ENCODE results near the gene FHL2. TPM values are rescaled to one million over a fixed set of nuclear protein-coding genes. Genes with fewer than 3 reads are reported as not detected.

FHL2 gene
- polyA plus RNA-seq, 1 donor (not counting 4 experiments of a cell fraction or from before 2014, with no cell fraction given), result 132 TPM

GRCh38 chr2:105403241-105403782 lies 4.5 kb upstream of the FHL2 start:
- Histone ChIP-seq H3K9me3 (ENCODE audit: control insufficient read depth, low read depth, low read length) (no peaks in the 10 kb centered on the region), H3K27ac (ENCODE audit: control insufficient read depth, insufficient read depth, low read length) (peak overlapping the region; percentile 94), H3K9ac (ENCODE audit: control insufficient read depth, extremely low read depth, insufficient read depth, low read length) (peak overlapping the region; percentile 78), H4K20me1 (ENCODE audit: control insufficient read depth, extremely low read depth, insufficient read depth, low read length) (no peaks in the 10 kb centered on the region), H3K27me3 (ENCODE audit: control insufficient read depth, extremely low read depth, insufficient read depth, low read length) (no peaks in the 10 kb centered on the region), H3K36me3 (ENCODE audit: control insufficient read depth in 2 of 2, extremely low read depth in 1 of 2, insufficient read depth in 2 of 2, low read length in 2 of 2) (no peaks in the 10 kb centered on the region), H3K4me1 (ENCODE audit: control insufficient read depth, extremely low read depth, insufficient read depth, low read length) (peaks cover 51% of the 10 kb centered on the region), H3K4me2 (ENCODE audit: control insufficient read depth, extremely low read depth, insufficient read depth, low read depth, low read length) (peak overlapping the region; percentile 94), H2AFZ (ENCODE audit: control insufficient read depth, low read length) (peak overlapping the region; percentile 57), H3K79me2 (ENCODE audit: control insufficient read depth, insufficient read depth, low read length) (peaks cover 5% of the 10 kb centered on the region), H3K9me1 (ENCODE audit: control insufficient read depth, extremely low read depth, insufficient read depth, low read length) (no peaks in the 10 kb centered on the region), H3K4me3 (ENCODE audit: control insufficient read depth in 2 of 3, extremely low read depth in 1 of 3, insufficient read depth in 2 of 3, low read depth in 1 of 3, low read length in 3 of 3) (peak overlapping the region in 2 of 3 experiments; percentile 51 to 60)
- TF ChIP-seq EZH2 (IDR thresholded peaks at IDR 0.05; ENCODE audit: low read length) (no peak), CTCF (optimal IDR thresholded peaks at IDR 0.05 in 1 of 3, IDR thresholded peaks at IDR 0.05 in 1 of 3, conservative IDR thresholded peaks at IDR 0.05 in 1 of 3; ENCODE audit: extremely low read depth in 1 of 3, insufficient read depth in 2 of 3, low read length in 3 of 3) (no peak)
- FAIRE-seq, result no peak
- dilution Hi-C loops (cut with MboI; ENCODE audit: extremely low pct_ligation_motif_present, low sequenced_read_pairs), result no loop called here
- DNase-seq (ENCODE audit: low read depth, low spot score), result peak; percentile 53

- peaks cover 46% of the 10 kb centered on the region for H3K4me1 ChIP-seq (ENCODE audit: control insufficient read depth, extremely low read depth, insufficient read depth, low read length)
- no peaks in the 10 kb centered on the region for H3K9me3 ChIP-seq (ENCODE audit: control insufficient read depth, low read depth, low read length)
- H3K9ac ChIP-seq (ENCODE audit: control insufficient read depth, extremely low read depth, insufficient read depth, low read length), result no peak overlapping the region
- H3K9me1 ChIP-seq (ENCODE audit: control insufficient read depth, extremely low read depth, insufficient read depth, low read length), result no peaks in the 10 kb centered on the region
- no peaks in the 10 kb centered on the region for H3K27me3 ChIP-seq (ENCODE audit: control insufficient read depth, extremely low read depth, insufficient read depth, low read length)
- no peaks in the 10 kb centered on the region for H3K36me3 ChIP-seq (ENCODE audit: control insufficient read depth in 2 of 2, extremely low read depth in 1 of 2, insufficient read depth in 2 of 2, low read length in 2 of 2)
- dilution Hi-C loops (cut with MboI; ENCODE audit: extremely low pct_ligation_motif_present, low sequenced_read_pairs), result no loop called here
- no peak overlapping the region for H2AFZ ChIP-seq (ENCODE audit: control insufficient read depth, low read length)
- FAIRE-seq (no peak), DNase-seq (ENCODE audit: low read depth, low spot score) (no peak)
- H3K4me3 ChIP-seq (ENCODE audit: control insufficient read depth in 2 of 3, extremely low read depth in 1 of 3, insufficient read depth in 2 of 3, low read depth in 1 of 3, low read length in 3 of 3), result no peak overlapping the region
- peak overlapping the region; percentile 94 for H3K4me2 ChIP-seq (ENCODE audit: control insufficient read depth, extremely low read depth, insufficient read depth, low read depth, low read length)
- peaks cover 10% of the 10 kb centered on the region for H3K79me2 ChIP-seq (ENCODE audit: control insufficient read depth, insufficient read depth, low read length)
- H3K27ac ChIP-seq (ENCODE audit: control insufficient read depth, insufficient read depth, low read length), result peak overlapping the region; percentile 94
- TF ChIP-seq CTCF (optimal IDR thresholded peaks at IDR 0.05 in 1 of 3, IDR thresholded peaks at IDR 0.05 in 1 of 3, conservative IDR thresholded peaks at IDR 0.05 in 1 of 3; ENCODE audit: extremely low read depth in 1 of 3, insufficient read depth in 2 of 3, low read length in 3 of 3), result no peak
- TF ChIP-seq EZH2 (IDR thresholded peaks at IDR 0.05; ENCODE audit: low read length), result no peak
- H4K20me1 ChIP-seq (ENCODE audit: control insufficient read depth, extremely low read depth, insufficient read depth, low read length), result no peaks in the 10 kb centered on the region
Observed at GRCh38 chr2:105402809-105403208, 4.0 kb upstream of the FHL2 start.
